Ovary (tissue), 3 donors: ENCODE measurements around the gene TEX2.

Experiments
- CTCF ChIP-seq, 3 donors: fragments of 450-650 bp in 2 of 3; fragments of 200-600 bp in 1 of 3; IDR thresholded peaks; one replicate each; pipeline versions ENCODE4 v1.5.1 to v1.8.0; 2016 to 2022; ENCODE audit warnings: antibody characterized with exemption in 3 of 3, mild to moderate bottlenecking in 1 of 3
- POLR2A ChIP-seq: fragments of 450-650 bp; IDR thresholded peaks from one replicate; pipeline ENCODE4 v1.6.1; 2017; ENCODE audit warnings: antibody characterized with exemption, mild to moderate bottlenecking, moderate library complexity
- donor health status: DM: no; HTN: no; CAD: no.

GRCh38 chr17:64205804-64206203, 57.3 kb downstream of the TEX2 start:
- no peak for TF ChIP-seq CTCF (IDR thresholded peaks at IDR 0.05)
- no peak for TF ChIP-seq POLR2A
